Hematopoietic multipotent progenitor cell treated with erythropoietin and hydrocortisone succinate and interleukin-3 and kit ligand, for 8 days (in vitro differentiated cells): ENCODE results near the gene DCLK1.
"Not testable (repeated sequence)": the region's sequence is repeated elsewhere in the genome, so short reads cannot be mapped to it uniquely, and the experiment has no call there.

Source experiments
- DNase-seq: peaks from one replicate; pipeline ENCODE4 v3.0.0-alpha.2; 2015

DCLK1 gene

GRCh38 chr13:36082806-36083205 lies 48.4 kb downstream of the DCLK1 start:
- DNase-seq, result no peak

- no peak for DNase-seq
Measured at GRCh38 chr13:36082396-36082795, 48.8 kb downstream of the DCLK1 start.

- no peak for DNase-seq
Measured at GRCh38 chr13:36076211-36076610, 55.0 kb downstream of the DCLK1 start.

- DNase-seq, result no peak
Measured at GRCh38 chr13:36074659-36075058, 56.5 kb downstream of the DCLK1 start.

GRCh38 chr13:36072152-36072935 lies 58.8 kb downstream of the DCLK1 start:
- DNase-seq, result no peak

GRCh38 chr13:36070504-36071192 lies 60.5 kb downstream of the DCLK1 start:
- not testable (repeated sequence) for DNase-seq

- no peak for DNase-seq
Measured at GRCh38 chr13:36069881-36070366, 61.3 kb downstream of the DCLK1 start.

GRCh38 chr13:36068991-36069390 lies 62.2 kb downstream of the DCLK1 start:
- no peak for DNase-seq

- DNase-seq, result no peak
Measured at GRCh38 chr13:36068566-36068965, 62.6 kb downstream of the DCLK1 start.

- no peak for DNase-seq
Measured at GRCh38 chr13:36067746-36068381, 63.3 kb downstream of the DCLK1 start.

GRCh38 chr13:36062249-36062648 lies 68.9 kb downstream of the DCLK1 start:
- no peak for DNase-seq

- no peak for DNase-seq
Measured at GRCh38 chr13:36061621-36062020, 69.6 kb downstream of the DCLK1 start.

- no peak for DNase-seq
Measured at GRCh38 chr13:36061054-36061453, 70.1 kb downstream of the DCLK1 start.

- no peak for DNase-seq
Measured at GRCh38 chr13:36059321-36059720, 71.9 kb downstream of the DCLK1 start.

- DNase-seq, result no peak
Measured at GRCh38 chr13:36058116-36058515, 73.1 kb downstream of the DCLK1 start.

GRCh38 chr13:36057547-36057946 lies 73.6 kb downstream of the DCLK1 start:
- no peak for DNase-seq

GRCh38 chr13:36057041-36057440 lies 74.1 kb downstream of the DCLK1 start:
- no peak for DNase-seq

- no peak for DNase-seq
Measured at GRCh38 chr13:36055366-36055765, 75.8 kb downstream of the DCLK1 start.

- DNase-seq, result no peak
Measured at GRCh38 chr13:36054041-36054440, 77.1 kb downstream of the DCLK1 start.

GRCh38 chr13:36051082-36051481 lies 80.1 kb downstream of the DCLK1 start:
- DNase-seq, result no peak

- no peak for DNase-seq
Measured at GRCh38 chr13:36046672-36047071, 84.5 kb downstream of the DCLK1 start.

GRCh38 chr13:36038785-36039555 lies 92.2 kb downstream of the DCLK1 start:
- DNase-seq, result no peak

GRCh38 chr13:36033035-36033434 lies 98.1 kb downstream of the DCLK1 start:
- no peak for DNase-seq
